Gastrocnemius medialis (tissue), 4 donors: Measurements from ENCODE around the gene ALPL.

ENCODE experiments used
- CTCF ChIP-seq, 5 experiments: fragments of 450-650 bp in 3 of 5; fragments of 200-600 bp in 2 of 5; sonication (generic) in 2 of 5; IDR thresholded peaks in 4 of 5; conservative IDR thresholded peaks in 1 of 5; 1 replicate in 4 of 5; 2 replicates in 1 of 5; pipeline ENCODE4 v1.5.1; 2016 to 2019; ENCODE audit warnings: antibody characterized with exemption in 5 of 5, mild to moderate bottlenecking in 3 of 5, moderate library complexity in 3 of 5
- POLR2A ChIP-seq, 2 donors: fragments of 450-650 bp; IDR thresholded peaks; one replicate each; pipeline ENCODE4 v1.6.1; 2017; ENCODE audit warnings: antibody characterized with exemption in 2 of 2, mild to moderate bottlenecking in 2 of 2, moderate library complexity in 2 of 2

GRCh38 chr1:21616372-21616771, 107.1 kb downstream of the ALPL start:
- TF ChIP-seq CTCF (IDR thresholded peaks at IDR 0.05 in 4 of 5, conservative IDR thresholded peaks at IDR 0.05 in 1 of 5) (no peak), POLR2A (IDR thresholded peaks at IDR 0.05) (no peak)
